GM18858 (cell line): ENCODE results near the gene GNGT2.
A peak's percentile ranks its signal among the peaks of the same experiment; 100 is the strongest.

Experiments used
- ATAC-seq: cut with Tn5 transposase; IDR thresholded peaks from one replicate; pipeline ENCODE4 v1.9.1; 2021; ENCODE audit not compliant: unreplicated experiment

Gene GNGT2

DNA sequence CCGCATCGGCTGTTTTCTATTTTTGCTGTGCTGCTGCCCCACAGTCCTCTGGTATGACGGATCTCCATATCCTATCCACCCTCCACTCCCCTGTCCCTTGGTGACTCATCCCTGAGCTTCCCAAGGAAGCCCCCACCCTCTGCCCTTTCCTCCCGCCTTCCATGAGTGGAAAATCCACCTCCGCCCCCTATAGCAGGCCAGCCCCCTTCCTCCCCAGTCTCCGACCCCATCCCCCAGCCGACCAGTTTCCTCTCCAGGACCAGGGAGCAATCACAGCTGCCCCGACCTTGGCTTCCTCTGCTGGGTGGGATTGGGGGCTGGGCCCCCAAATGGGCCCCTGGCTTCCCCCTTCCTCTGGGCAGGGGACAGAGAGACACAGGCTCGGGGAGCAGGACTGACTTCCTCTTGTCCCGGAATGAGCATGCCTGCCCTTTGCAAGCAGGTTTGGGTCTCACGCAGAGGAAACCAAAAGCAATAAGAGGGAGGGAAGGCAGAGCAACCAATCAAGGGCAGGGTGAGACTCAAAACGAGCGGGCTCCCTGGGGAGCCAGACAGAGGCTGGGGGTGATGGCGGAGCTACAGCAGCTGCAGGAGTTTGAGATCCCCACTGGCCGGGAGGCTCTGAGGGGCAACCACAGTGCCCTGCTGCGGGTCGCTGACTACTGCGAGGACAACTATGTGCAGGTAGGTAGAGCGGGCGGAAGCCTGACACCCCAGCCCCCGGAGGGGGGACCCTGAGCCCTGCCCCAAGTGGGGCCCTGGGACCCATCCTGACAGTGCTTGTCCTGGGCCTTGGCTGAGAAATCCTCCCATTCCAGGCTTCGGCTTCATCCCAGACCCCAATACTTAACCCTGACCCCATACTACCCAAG is at the start of gene GNGT2, which contains the start of gene ABI3:
Gene GNGT2, minus strand, starts transcription at position 417 of the 872 bp plus-strand sequence. CDS start 3,152 bp downstream, outside the sequence.
Gene ABI3, plus strand, starts transcription at position 550 of the 872 bp plus-strand sequence. Its CDS starts 18 bp downstream, at position 568.
- peak; percentile 73 for ATAC-seq

DNA sequence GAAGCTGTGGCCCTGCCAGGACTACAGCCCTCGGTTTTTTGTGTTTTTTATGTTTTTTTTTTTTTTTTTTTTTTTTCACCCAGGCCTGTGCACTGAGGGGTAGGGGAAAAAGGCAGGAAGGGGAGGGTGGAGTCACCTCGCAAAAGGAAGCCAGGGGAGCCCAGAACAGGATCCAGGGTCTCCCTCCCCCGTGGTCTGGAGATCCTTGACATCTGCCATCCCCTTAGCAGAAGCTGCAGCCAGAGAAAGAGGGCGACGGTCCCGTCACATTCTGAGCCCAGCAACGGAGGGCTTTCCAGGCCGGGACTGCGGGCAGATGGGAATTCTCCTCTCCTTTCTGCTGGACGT is 49.3 kb upstream of the GNGT2 start:
- no peak for ATAC-seq

DNA sequence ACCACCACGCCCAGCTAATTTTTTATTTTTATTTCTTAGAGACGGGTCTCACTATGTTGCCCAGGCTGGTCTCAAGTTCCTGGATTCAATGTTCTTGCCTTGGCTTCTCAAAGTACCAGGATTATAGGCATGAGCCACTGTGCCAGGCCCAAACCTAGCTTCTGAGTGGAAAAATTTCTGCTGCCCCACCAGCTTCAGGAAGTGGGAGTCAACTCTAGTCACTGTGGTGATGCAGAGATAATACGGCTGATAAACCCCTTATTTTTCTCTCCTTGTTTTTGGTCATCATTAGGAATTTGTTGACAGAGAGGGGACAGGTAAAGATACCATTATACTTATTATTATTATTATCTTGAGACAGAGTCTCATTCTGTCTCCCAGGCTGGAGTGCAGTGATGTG is 48.0 kb upstream of the GNGT2 start:
- ATAC-seq, result no peak

DNA sequence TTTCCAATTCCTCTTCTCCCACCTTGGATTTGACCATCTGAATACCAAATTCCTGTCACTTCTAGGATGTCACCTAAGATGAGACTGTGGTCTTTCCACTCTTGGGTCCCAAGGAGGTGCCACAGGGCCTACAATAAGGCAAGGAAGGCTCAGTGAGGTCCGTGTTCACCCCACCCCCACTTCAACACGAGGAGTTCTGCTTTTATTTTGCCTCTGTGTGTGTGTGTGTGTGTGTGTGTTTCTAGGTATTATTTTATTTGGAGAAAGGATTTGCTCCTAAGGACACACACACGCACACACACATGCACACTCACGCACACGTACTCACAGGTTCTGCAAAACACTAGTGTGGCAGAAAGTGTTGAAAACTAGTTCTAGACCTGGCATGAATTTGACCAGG is 44.8 kb upstream of the GNGT2 start:
- no peak for ATAC-seq

DNA sequence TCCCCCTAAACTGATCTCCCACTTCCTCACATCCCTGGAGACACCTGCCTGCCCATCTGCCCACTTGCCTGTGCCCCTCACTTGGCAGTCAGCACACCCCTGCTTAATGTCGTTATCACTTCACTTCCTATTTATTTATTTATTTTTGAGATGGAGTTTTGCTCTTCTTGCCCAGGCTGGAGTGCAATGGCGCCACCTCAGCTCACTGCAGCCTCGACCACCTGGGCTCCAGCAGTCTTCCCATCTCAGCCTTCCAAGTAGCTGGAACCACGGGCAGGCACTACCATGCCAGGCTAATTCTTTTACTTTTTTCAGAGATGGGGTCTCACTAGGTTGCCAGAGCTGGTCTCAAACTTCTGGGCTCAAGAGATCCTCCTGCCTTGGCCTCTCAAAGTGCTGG is 43.7 kb upstream of the GNGT2 start:
- ATAC-seq, result no peak

DNA sequence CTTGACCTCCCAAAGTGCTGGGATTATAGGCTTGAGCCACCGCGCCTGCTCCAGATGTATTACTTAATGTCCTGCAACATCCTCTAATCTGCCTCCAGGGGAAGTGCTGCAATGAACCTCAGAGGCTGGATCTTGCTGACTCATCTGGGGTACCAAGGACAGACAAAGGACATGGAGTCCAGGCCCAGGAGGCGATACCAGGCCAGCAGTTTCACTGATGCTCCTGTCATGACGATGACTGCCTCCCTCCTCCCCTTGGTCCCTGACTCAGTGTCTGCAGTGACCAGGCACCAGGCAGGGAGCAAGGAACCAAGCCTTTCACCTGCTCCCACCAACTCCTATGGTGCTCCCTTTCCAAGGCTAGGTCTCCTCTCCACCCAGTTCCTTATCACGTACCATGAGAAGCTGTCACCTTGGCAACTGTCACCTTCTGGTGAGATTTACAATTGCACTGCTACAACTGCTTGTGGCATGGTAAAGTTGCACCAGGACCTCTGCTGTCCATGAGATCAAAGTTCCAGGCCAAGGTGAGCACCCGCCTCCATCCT is 41.8 kb upstream of the GNGT2 start:
- ATAC-seq, result no peak

DNA sequence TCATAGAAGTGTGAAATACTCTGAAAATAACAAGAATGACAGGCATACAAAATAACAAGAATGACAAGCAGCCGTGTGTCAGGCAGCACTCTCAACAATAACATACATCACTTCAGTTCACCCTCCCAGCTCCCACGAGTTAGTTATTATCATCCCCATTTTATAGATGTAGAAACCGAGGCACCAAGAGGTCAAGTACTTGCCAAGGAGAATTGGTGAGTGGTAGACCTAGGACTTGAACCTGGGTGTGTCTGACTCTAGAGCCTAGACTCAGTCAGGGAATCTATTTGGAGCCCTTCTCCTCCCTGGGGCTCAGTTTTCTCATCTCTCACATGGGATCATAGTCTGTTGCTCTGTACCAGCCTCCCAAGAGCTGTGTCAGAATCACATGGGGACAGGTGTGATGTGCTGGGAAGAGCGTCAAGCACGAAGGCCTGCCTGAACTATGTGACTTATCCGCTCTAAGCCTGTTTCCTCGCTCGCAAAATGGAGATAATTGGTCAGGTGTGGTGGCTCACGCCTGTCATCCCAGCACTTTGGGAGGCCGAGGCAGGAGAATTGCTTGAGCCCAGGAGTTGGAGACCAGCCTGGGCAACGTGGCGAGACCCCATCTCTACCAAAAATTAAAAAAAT is 39.6 kb upstream of the GNGT2 start:
- ATAC-seq, result no peak

DNA sequence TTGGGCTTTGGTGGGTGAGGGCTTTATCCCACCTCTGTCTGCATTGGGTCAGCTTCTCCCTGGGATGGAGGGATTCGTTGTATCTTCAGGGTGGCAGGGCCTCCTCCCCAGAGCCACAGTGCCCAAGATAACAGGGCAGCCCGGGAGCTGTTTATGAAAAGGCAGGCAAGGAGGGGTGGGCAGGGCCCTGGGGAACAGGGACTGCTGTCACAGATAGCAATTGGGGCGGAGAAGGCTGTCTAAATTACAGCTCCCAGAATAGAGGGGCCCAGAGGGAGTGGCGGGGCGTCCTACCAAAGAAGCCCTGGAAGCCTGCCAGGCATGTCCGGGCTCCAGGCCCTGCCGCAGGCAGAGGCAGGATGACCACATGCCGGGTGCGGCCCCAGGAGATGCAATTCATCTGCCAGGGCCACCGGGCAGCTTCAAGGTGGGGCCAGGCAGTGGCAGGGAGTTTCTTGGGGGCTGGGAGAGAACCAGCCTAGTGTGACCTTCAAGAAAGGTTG is 39.0 kb upstream of the GNGT2 start:
- ATAC-seq, result no peak

DNA sequence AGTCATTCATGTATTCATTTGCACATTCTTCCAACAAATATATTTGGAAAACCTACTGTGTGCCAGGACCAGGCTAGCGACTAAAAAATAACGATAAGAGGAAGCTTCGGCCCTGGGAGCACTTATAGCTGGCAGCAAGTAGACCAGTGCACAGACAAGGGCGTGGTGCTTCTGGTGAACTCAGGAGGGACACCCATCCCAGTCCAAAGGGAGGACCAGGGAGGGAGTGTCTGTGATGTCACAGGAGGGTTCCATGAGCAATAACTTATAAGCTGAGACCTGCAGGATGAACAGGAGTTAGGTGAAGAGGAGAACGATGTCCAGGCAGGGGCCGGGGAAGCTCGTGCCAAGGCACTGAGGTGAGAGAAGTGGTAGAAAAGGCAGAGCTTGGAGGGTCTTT is 37.6 kb upstream of the GNGT2 start:
- ATAC-seq, result no peak

DNA sequence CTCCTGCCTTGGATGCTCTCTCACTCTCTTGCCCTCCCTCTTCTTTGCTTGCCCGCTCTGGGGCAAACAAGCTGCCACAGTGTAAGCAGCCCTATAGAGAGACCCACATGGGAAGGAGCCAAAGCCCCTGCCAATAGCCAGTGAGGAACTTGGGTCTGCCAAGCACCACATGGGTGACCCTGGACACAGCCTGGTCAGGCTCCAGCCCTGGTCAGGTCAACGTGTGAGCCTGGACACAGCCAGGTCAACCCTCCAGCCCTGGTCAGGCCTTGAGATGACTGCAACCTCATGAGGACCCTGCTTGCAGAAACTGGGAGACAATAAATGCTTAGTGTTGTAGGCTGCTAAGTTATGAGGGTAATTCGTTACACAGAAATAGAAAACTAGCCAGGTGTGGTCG is 34.5 kb upstream of the GNGT2 start:
- ATAC-seq, result no peak

DNA sequence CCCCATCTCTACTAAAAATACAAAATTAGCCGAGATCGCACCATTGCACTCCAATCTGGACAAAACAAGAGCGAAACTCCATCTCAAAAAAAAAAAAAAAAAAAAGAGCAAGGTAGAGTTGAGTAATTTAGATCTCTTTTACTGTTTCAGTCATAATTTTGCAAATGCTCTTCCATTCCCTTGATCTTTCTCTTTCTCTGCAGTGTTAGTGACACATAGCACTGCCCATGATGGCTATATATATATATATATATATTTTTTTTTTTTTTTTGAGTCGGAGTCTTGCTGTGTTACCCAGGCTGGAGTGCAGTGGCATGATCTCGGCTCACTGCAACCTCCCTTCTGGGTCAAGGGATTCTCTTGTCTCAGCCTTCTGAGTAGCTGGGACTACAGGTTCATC is 32.4 kb upstream of the GNGT2 start:
- ATAC-seq, result no peak

DNA sequence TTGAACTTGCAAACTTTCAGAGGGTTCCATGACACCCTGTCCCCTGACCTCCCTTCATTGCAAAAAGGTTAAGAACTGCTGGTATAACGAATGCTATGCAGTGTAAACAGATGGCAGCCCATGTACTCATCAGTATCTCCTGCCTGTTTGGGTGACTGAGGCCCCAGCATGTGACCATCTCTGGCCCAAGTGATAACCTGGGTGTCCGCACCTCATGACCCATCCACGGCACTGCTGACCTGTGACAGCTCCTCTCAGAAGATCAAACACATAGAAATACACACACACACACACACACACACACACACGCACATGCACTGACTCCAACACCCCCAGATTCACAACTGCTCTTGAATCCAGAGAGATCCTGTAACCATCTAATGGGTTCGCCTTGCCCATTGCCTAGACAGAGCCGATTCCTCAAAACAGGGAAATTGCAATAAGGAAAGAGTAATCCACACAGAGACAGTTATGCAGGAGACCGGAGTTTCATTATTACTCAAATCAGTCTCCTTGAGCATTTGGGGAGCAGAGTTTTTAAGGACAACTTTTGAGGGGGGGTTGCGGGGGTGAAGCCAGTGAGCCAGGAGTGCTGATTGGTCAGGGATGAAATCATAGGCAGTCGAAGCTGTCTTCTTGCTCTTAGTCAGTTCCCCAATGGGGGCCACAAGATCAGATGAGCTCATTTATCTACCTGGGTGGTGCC is 31.5 kb upstream of the GNGT2 start:
- no peak for ATAC-seq

DNA sequence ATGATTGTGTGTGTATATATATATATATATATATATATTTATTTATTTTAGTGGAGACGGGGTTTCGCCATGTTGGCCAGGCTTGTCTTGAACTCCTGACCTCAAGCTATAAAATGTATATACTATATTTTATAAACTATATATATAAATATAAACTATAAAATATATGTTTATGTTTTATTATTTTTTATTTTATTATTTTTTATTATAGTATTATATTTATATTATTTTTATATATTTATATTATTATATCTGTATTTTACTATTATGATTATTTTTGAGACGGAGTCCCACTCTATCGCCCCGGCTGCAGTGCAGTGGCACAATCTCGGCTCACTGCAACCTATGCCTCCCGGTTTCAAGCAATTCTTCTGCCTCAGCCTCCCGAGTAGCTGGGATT is 30.7 kb upstream of the GNGT2 start:
- ATAC-seq, result no peak

DNA sequence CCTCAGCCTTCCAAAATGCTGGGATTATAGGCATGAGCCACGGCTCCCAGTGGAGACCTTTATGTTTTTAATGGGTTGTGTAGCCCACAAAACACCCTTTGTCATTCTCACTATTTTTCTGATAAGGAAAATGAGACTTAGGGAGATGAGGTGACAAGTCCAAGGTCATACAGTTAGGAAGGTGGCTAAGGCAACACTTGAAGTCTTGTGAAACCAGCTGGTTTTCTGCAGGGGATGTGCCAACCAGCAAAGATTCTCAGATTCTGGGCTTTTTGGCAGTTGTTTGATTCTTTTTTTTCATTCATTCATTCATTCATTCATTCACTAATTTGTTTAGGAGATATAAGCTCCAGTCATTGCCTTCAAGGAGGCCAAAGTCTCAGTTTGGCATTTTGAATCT is 30.2 kb upstream of the GNGT2 start:
- ATAC-seq, result no peak

DNA sequence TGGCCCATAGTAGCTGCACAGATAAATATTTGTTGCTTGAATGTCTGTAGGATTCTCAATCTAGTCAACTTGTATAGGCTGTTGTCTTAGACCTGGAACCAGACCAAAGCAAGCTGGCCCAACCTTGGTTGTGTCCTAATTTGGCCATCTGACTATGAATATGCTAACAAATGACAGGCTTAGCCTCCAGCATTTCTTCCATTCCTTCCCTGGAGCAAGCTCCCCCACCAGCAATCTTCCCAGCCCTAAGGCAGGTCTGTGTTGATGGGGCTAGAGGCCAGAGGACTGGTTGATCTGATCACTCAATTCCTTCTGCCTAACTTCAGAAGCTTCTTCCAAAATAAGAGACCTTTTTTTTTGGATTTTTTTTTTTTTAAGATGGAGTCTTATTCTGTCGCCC is 29.6 kb upstream of the GNGT2 start:
- no peak for ATAC-seq

DNA sequence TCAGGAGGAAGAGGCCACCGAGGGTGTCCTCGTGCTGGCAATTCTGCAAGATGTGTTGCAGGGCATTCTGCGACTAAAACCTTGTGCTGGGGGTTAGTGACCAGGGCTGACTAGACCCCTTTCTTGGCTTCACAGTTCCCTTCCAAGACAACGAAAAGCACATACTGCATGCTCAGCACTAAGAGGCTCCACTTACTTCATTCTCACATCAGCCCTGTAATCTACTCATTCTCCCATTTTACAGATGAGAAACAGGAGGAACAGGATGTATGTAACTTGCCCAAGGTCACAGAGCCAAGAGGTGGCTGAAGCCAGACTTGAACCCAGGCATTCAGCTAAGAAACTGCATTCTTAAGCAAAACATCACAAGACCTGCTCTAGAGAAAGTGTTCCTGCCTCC is 25.5 kb upstream of the GNGT2 start:
- ATAC-seq, result no peak

DNA sequence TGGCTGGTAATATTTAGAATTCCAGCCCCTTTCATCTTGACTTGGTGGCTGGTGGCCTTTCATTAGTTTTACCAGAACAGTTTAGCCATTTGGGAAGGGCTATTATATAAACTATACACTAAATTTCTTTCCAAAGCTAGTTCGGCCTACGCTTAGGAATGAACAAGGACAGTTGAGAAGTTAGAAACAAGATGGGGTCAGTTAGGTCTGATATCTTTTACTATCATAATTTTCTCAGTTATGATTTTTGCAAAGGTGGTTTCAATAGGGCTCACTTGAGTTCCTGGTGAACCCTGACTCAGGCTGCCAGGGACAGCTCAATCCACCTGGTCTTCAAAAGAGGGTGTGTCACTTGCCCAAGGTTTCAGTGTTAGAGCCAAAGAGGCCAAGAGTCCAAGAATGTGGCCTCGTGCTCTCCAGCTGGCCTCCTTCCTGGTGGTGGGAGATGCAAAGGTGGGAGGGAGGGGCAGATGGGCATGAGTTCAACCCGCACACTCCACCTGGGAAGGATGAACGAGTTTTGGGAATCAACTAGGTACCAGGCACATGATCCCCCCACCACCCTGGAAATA is 24.2 kb upstream of the GNGT2 start:
- ATAC-seq, result no peak

DNA sequence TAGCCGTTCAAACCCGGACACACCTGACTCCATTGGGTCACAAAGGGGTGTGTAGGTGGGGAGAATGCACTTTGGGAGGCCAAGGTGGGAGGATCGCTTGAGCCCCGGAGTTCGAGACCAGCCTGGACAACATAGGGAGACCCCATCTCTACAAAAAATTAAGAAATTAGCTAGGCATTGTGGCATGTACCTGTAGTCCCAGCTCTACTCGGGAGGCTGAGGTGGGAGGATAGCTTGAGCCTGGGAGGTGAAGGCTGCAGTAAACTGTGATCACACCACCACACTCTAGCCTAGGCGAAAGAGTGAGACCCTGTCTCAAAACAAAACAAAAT is 21.2 kb upstream of the GNGT2 start:
- ATAC-seq, result no peak

DNA sequence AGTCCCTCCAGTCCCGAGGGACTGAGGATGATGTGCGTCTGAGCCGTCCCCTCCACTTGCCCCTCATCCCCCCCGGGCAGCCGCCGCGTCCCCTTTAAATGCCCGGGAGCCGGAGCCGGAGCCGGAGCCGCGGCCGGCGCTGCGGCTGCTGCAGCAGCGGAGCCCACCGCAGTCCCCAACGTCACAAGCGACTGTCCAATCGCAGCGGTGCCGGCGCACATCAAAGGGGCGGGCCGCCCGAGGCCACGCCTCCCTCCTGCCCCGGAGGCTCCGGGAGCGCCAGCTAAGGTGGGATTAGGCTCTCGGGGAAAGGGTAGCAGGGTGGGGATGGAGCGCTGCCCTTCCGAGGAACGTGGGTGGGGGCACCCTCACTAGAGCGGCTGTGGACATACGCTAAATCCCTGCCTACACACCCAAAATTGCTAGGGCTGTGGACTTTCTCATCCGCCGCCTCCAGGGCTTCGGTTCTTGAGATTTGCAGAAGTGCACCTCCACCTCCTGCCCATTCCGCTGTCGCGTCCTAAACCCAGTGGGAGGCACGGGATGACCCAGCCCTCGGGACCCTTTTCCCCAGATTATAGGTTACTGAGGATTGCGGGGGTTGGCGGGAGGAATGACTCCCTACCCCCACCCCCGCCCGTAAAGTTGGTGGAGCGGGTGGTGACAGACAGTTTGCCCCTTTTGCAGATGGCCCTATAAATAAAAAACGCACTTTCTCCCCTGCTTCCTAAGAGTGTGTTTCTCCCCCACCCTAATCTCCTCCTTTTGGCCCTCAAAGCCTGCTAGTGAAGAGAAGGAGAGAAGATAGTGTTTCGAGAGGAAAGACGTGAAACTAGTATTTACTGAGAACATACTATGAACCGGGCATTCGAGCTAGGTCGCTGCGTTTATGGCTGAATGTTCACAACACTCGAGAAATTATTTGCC is 20.5 kb upstream of the GNGT2 start, which contains the start of gene PHOSPHO1:
Gene PHOSPHO1, minus strand, starts transcription at position 152 of the 927 bp plus-strand sequence. CDS start 4,096 bp downstream, outside the sequence.
- no peak for ATAC-seq
